Tibial artery (tissue), 4 donors: ENCODE data around the gene EIF2B4.
A peak's percentile ranks its signal among the peaks of the same experiment; 100 is the strongest.

Experiments
- DNase-seq, 2 donors: peaks; one replicate each; pipeline ENCODE4 v3.0.0-alpha.2; 2019
- H3K27ac ChIP-seq, 2 donors: fragments of 200-600 bp; sonication (generic) in 1 of 2; 1 replicate in 1 of 2; 2 replicates in 1 of 2; pipeline ENCODE4 v1.5.1; 2018 to 2019; ENCODE audit warnings: mild to moderate bottlenecking in 1 of 2
- H3K27me3 ChIP-seq, 2 donors: fragments of 200-600 bp; sonication (generic) in 1 of 2; one replicate each; pipeline versions ENCODE4 v1.5.1 to v1.6.0; 2016 to 2019
- H3K36me3 ChIP-seq, 3 donors: fragments of 200-600 bp; sonication (generic) in 2 of 3; one replicate each; pipeline ENCODE4 v1.5.1; 2016 to 2019; ENCODE audit warnings: mild to moderate bottlenecking in 2 of 3
- H3K4me1 ChIP-seq, 4 donors: fragments of 200-600 bp; sonication (generic) in 2 of 4; 1 replicate in 3 of 4; 2 replicates in 1 of 4; pipeline ENCODE4 v1.5.1; 2016 to 2019
- H3K4me3 ChIP-seq, 2 donors: fragments of 200-600 bp; sonication (generic) in 1 of 2; 1 replicate in 1 of 2; 2 replicates in 1 of 2; pipeline ENCODE4 v1.5.1; 2018 to 2019; ENCODE audit warnings: mild to moderate bottlenecking in 2 of 2
- H3K9me3 ChIP-seq, 3 donors: fragments of 200-600 bp; sonication (generic) in 1 of 3; one replicate each; pipeline ENCODE4 v1.5.1; 2016 to 2019
- intact Hi-C: fragments of 100-400 bp; cut with DNase I; formaldehyde crosslinking; loops from one replicate; pipeline ENCODE4 v1.15.0; 2023; ENCODE audit warnings: low total_unique reads
- TF ChIP-seq, protein P1 (sequence below), 2 experiments: fragments of 200-600 bp in 1 of 2; fragments of 450-650 bp in 1 of 2; IDR thresholded peaks; one replicate each; pipeline ENCODE4 v1.5.1; 2017 to 2019; ENCODE audit warnings: antibody characterized with exemption in 2 of 2, mild to moderate bottlenecking in 1 of 2, moderate library complexity in 1 of 2

The EIF2B4 gene

DNA sequence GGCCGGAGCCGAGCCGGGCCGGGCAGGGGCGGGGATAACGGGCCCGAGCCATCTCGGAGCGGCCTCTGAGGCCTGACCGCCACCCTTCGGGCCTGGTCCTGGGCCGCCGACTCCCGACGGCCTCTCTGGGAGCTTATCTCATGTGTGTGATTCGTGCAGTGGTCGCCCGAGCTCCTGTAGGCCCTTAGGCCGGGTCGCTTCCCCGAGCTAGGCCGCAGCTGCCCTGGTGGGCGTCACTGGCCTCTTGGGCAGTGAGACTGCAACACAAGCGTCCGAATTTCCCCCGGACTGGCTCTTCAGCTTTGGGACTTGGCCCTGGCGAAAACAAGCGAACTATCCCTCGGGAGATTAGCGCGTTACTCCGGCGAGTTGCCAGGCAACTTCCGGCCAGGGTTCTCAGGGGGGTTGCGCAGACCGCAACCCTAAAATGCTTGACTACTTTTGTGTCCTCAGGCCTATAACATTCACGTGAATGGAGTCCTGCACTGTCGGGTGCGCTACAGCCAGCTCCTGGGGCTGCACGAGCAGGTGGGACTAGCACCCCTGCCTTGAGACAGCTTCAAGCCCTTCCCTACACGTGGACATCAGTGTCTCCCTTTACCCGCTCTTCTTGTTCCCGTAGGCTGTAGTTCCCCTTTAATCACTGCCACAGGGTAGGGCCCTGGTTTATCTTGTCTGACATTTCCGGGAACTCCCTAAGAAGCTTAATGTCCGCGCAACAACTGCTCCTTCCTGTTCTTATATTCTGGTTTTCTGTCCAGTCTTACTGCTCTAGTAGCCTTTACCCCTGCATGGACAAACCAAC, 880 bp upstream of the EIF2B4 start:
- Histone ChIP-seq H3K4me3 (peak overlapping the region; percentile 85 to 93), H3K36me3 (peaks cover 53 to 63% (median 61%) of the 10 kb centered on the region in 3 donors), H3K4me1 (peaks cover 0 to 36% (median 28%) of the 10 kb centered on the region in 4 donors), H3K27ac (peak overlapping the region; percentile 92 to 96), H3K27me3 (no peaks in the 10 kb centered on the region), H3K9me3 (no peaks in the 10 kb centered on the region)
- TF ChIP-seq, protein P1, sequence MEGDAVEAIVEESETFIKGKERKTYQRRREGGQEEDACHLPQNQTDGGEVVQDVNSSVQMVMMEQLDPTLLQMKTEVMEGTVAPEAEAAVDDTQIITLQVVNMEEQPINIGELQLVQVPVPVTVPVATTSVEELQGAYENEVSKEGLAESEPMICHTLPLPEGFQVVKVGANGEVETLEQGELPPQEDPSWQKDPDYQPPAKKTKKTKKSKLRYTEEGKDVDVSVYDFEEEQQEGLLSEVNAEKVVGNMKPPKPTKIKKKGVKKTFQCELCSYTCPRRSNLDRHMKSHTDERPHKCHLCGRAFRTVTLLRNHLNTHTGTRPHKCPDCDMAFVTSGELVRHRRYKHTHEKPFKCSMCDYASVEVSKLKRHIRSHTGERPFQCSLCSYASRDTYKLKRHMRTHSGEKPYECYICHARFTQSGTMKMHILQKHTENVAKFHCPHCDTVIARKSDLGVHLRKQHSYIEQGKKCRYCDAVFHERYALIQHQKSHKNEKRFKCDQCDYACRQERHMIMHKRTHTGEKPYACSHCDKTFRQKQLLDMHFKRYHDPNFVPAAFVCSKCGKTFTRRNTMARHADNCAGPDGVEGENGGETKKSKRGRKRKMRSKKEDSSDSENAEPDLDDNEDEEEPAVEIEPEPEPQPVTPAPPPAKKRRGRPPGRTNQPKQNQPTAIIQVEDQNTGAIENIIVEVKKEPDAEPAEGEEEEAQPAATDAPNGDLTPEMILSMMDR (IDR thresholded peaks at IDR 0.05): no peak
- DNase-seq: no peak
- intact Hi-C loops: no loop called here

DNA sequence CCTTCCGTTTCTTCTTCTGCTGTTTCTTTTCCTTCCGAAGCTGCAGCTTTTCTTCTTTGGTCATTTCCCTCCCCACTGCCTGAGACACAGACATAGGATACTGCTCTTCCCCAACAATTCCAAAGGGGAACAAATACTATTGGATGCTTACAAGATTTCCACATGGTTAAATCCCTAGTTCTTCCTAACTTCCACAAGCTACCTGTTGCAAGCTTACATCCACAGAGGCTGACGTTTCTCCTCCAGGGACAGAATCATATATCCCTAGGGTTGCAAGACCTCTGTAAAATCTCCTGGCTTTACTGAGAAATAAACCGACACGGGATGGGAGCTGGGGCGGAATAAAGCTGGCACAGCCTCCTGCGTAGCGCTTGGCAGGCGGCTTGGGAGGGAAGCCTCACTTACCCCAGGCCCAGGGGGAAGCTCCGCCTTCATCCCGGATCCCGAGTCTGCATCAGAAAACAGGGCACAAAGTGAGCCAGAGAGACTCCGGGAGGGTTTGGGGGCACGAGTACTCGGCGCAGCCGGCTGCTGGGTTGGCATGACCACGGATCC, 590 bp downstream of the EIF2B4 start:
- TF ChIP-seq, protein P1 (IDR thresholded peaks at IDR 0.05): no peak
- peaks cover 0 to 36% (median 28%) of the 10 kb centered on the region in 4 donors for H3K4me1 ChIP-seq
- H3K27me3 ChIP-seq: no peaks in the 10 kb centered on the region
- H3K36me3 ChIP-seq: peaks cover 40 to 63% (median 61%) of the 10 kb centered on the region in 3 donors
- H3K9me3 ChIP-seq: no peaks in the 10 kb centered on the region
- peak overlapping the region; percentile 92 to 96 for H3K27ac ChIP-seq
- intact Hi-C loops: no loop called here
- H3K4me3 ChIP-seq: peak overlapping the region; percentile 85 to 93
- peak in 1 of 2 donors; percentile 62 for DNase-seq

DNA sequence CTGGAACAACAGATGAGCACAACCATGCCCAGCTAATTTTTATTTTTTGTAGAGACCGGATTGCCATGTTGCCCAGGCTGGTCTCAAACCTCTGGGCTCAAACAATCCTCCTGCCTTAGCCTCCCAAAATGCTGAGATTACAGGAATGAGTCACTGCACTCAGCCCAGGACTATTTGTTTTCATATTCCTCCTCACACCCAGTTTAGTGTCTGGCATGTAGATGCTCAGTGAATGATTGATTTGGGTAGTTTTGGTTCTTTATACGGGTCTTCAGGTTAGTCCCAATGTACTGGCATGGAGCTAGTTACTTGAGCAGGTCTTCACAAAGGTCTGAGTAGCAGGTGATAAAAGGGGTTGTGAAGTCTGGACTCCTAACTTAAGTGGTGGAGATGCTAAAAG, 6.2 kb downstream of the EIF2B4 start:
- no peak for DNase-seq
- peaks cover 0 to 7% (median 5%) of the 10 kb centered on the region in 4 donors for H3K4me1 ChIP-seq
- peaks cover 26 to 51% (median 50%) of the 10 kb centered on the region in 3 donors for H3K36me3 ChIP-seq
- TF ChIP-seq, protein P1 (IDR thresholded peaks at IDR 0.05): no peak
- no peak overlapping the region for H3K4me3 ChIP-seq
- intact Hi-C loops: no loop called here
- H3K27me3 ChIP-seq: no peaks in the 10 kb centered on the region
- no peaks in the 10 kb centered on the region for H3K9me3 ChIP-seq
- H3K27ac ChIP-seq: no peak overlapping the region

DNA sequence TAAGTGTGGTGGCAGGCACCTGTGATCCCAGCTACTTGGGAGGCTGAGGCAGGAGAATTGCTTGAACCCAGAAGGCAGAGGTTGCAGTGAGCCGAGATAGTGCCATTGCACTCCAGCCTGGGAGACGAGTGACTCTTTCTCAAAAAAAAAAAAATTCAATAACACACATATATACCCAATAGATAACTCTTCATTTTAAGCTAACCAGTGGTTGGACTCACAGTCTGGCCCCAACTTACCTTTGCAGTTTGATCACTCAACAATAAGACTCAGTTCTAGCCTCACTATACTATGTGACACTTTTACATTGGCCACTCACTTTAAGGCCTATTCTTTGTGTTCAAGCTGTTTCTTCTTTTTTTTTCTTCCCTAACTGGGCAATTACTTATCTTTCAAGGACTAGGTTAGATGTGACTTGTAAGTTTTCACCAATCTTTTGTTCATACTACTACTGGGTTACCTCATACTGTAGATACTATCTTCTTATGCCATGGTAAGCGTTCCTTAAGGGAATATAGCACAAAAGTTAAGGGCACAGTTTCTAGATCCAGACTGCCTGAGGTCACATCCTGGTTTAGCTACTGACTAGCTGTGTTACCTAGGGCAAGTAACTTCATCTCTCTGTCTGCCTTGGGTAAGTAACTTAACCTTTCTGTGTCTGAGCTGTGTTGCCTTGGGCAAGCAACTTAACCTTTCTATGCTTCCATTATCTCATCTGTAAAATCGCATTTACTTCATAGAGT, 7.3 kb downstream of the EIF2B4 start:
- intact Hi-C loops: no loop called here
- Histone ChIP-seq H3K4me1 (peaks cover 0 to 8% (median 6%) of the 10 kb centered on the region in 4 donors), H3K27ac (no peak overlapping the region), H3K36me3 (peaks cover 23 to 46% (median 43%) of the 10 kb centered on the region in 3 donors), H3K9me3 (no peaks in the 10 kb centered on the region), H3K27me3 (no peaks in the 10 kb centered on the region), H3K4me3 (no peak overlapping the region)
- TF ChIP-seq, protein P1 (IDR thresholded peaks at IDR 0.05): no peak
- DNase-seq: no peak

DNA sequence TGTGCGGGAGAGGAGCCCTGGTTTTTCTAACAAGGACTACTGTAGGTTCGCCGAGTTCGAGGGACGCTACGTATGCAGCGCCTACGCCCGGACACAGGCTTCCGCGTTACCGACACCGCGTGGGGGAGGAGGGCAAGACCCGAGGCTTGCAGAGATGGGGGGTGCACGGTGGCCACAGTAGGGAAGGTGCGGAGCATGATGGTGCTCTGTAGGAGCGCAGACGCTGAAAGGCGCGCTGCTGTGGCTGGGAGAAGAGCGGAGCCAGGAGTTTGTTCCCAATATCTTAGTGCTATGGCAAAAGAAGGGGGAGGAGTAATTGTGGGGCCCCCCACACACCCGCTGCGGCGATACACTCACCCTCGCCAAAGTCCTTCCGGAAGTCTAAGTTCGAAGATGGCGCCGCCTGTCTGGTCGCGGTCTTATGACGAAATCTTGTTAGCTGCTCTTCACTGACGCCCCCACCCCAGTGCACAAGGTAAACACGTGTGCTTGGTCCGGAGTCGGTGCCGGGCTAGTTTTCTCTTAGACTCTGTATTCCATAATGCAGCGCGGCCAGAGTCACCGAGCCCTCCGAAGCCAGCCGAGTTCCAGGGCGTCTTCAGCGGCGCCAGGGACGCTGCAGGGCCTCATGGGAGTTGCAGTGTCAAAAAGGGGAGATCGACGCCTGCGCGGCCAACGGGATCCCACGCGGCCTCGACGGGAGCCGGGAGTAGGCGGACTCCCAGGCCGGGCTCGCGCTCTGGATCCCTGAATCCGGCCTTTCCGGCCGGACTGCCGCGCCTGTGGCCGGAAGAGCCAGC, 13.6 kb downstream of the EIF2B4 start, which contains the start of gene GTF3C2:
TSS of gene GTF3C2 (minus strand) at position 383 of the 800 bp plus-strand sequence. CDS start 13,210 bp downstream, outside the sequence.
- peak; percentile 95 to 97 for DNase-seq
- intact Hi-C loops: no loop called here
- peaks cover 0 to 37% (median 26%) of the 10 kb centered on the region in 4 donors for H3K4me1 ChIP-seq

More for the DNA sequence above, 13.6 kb downstream of the EIF2B4 start, which contains the start of gene GTF3C2:
- H3K27ac ChIP-seq: peak within 1 kb of the TSS; percentile 86 to 91
- H3K4me3 ChIP-seq: peak within 1 kb of the TSS; percentile 73 to 96
- TF ChIP-seq, protein P1 (IDR thresholded peaks at IDR 0.05): peak; percentile 5 to 6
- no peaks in the 10 kb centered on the region for H3K27me3 ChIP-seq
- H3K9me3 ChIP-seq: no peaks in the 10 kb centered on the region
- no peaks in the 10 kb centered on the region for H3K36me3 ChIP-seq
